OCI-LY1 (cell line): ENCODE data around the gene DPP3.

Source experiments
- H2AFZ ChIP-seq: fragments of 200-600 bp; sonication (generic), shearing (Covaris generic); 2 replicates; pipeline ENCODE4 v1.6.0; 2014; ENCODE audit warnings: antibody characterized with exemption, mild to moderate bottlenecking, low read length
- H3F3A ChIP-seq: fragments of 200-600 bp; sonication (generic), shearing (Covaris generic); 2 replicates; pipeline ENCODE4 v1.6.0; 2014; ENCODE audit warnings: mild to moderate bottlenecking, antibody characterized with exemption, low read length, moderate library complexity; ENCODE audit not compliant: insufficient read depth
- H3K27ac ChIP-seq: fragments of 200-600 bp; sonication (generic); 2 replicates; pipeline ENCODE4 v1.5.1; 2014; ENCODE audit warnings: low read length, mixed run types, mild to moderate bottlenecking, low read depth; ENCODE audit not compliant: poor library complexity, severe bottlenecking
- H3K27me3 ChIP-seq: fragments of 200-600 bp; sonication (generic); 2 replicates; pipeline ENCODE4 v1.6.0; 2014; ENCODE audit warnings: antibody characterized with exemption, mild to moderate bottlenecking, low read length, moderate library complexity; ENCODE audit not compliant: insufficient read depth
- H3K36me3 ChIP-seq: fragments of 200-600 bp; sonication (generic); 2 replicates; pipeline ENCODE4 v1.6.1; 2014; ENCODE audit warnings: mild to moderate bottlenecking, antibody characterized with exemption, low read length, moderate library complexity, mixed read lengths; ENCODE audit not compliant: insufficient read depth
- H3K4me1 ChIP-seq: fragments of 200-600 bp; sonication (generic); 2 replicates; pipeline ENCODE4 v1.5.1; 2014; ENCODE audit warnings: mild to moderate bottlenecking, low read length, moderate library complexity; ENCODE audit not compliant: insufficient read depth, severe bottlenecking
- H3K4me2 ChIP-seq: fragments of 200-600 bp; sonication (generic), shearing (Covaris generic); 2 replicates; pipeline ENCODE4 v1.6.1; 2014; ENCODE audit warnings: low read length
- H3K4me3 ChIP-seq: fragments of 200-600 bp; sonication (generic); 2 replicates; pipeline ENCODE4 v1.5.1; 2014; ENCODE audit warnings: low read length, low read depth, mild to moderate bottlenecking, mixed read lengths; ENCODE audit not compliant: poor library complexity, severe bottlenecking
- H3K79me2 ChIP-seq: fragments of 200-600 bp; shearing (Covaris generic); 2 replicates; pipeline ENCODE4 v1.6.1; 2016; ENCODE audit warnings: mixed run types, low read length, mixed read lengths; ENCODE audit not compliant: insufficient read depth
- H3K9ac ChIP-seq: fragments of 200-600 bp; sonication (generic), shearing (Covaris generic); 2 replicates; pipeline ENCODE4 v1.6.1; 2014; ENCODE audit warnings: mild to moderate bottlenecking, low read length, mixed read lengths
- H3K9me2 ChIP-seq: fragments of 200-600 bp; sonication (generic), shearing (Covaris generic); 2 replicates; pipeline ENCODE4 v1.6.1; 2014; ENCODE audit warnings: low read depth, mild to moderate bottlenecking, low read length, mixed read lengths
- H3K9me3 ChIP-seq: fragments of 200-600 bp; shearing (Covaris generic); 2 replicates; pipeline ENCODE4 v1.6.1; 2014; ENCODE audit warnings: low read length, mixed read lengths
- H4K20me1 ChIP-seq: fragments of 200-600 bp; sonication (generic), shearing (Covaris generic); 2 replicates; pipeline ENCODE4 v1.6.0; 2016; ENCODE audit warnings: mild to moderate bottlenecking, low read length; ENCODE audit not compliant: insufficient read depth
- CTCF ChIP-seq: fragments of 200-600 bp; sonication (generic), shearing (Covaris generic); IDR thresholded peaks from 2 replicates; pipeline ENCODE4 v1.5.1; 2017; ENCODE audit warnings: mild to moderate bottlenecking, antibody characterized with exemption, low read length, moderate library complexity, mixed read lengths
- EZH2 ChIP-seq: fragments of 200-600 bp; sonication (generic), shearing (Covaris generic); IDR thresholded peaks from 2 replicates; pipeline ENCODE4 v1.8.0; 2017; ENCODE audit warnings: borderline replicate concordance, mixed run types, mild to moderate bottlenecking, antibody characterized with exemption, low read length, moderate library complexity, mixed read lengths

Gene DPP3

GRCh38 chr11:66478729-66479393 is 1.4 kb upstream of the DPP3 start:
- H3K9me2 ChIP-seq = no peaks in the 10 kb centered on the region
- peaks cover 12% of the 10 kb centered on the region; the same call in 1 of the 2 replicates for H3K36me3 ChIP-seq
- H3K4me2 ChIP-seq = peak overlapping the region; percentile 87
- H3K27ac ChIP-seq = peak overlapping the region; percentile 69
- peak overlapping the region; percentile 97 for H3K9ac ChIP-seq
- peak overlapping the region; percentile 91 for H3K4me3 ChIP-seq
- no peaks in the 10 kb centered on the region for H3F3A ChIP-seq
- TF ChIP-seq CTCF = peak; percentile 98
- no peak for TF ChIP-seq EZH2
- H3K79me2 ChIP-seq = no peaks in the 10 kb centered on the region
- H3K4me1 ChIP-seq = peaks cover 25% of the 10 kb centered on the region
- no peaks in the 10 kb centered on the region for H3K9me3 ChIP-seq
- no peaks in the 10 kb centered on the region for H3K27me3 ChIP-seq
- H4K20me1 ChIP-seq = no peaks in the 10 kb centered on the region
- no peak overlapping the region for H2AFZ ChIP-seq

- H4K20me1 ChIP-seq = no peaks in the 10 kb centered on the region
- H3K27ac ChIP-seq = peak overlapping the region; percentile 69
- no peaks in the 10 kb centered on the region for H3K9me2 ChIP-seq
- H3K4me2 ChIP-seq = peak overlapping the region; percentile 87
- peak overlapping the region; percentile 97 for H3K9ac ChIP-seq
- no peak overlapping the region for H2AFZ ChIP-seq
- H3K36me3 ChIP-seq = peaks cover 12% of the 10 kb centered on the region; the same call in 1 of the 2 replicates
- peak overlapping the region; percentile 91 for H3K4me3 ChIP-seq
- no peaks in the 10 kb centered on the region for H3K79me2 ChIP-seq
- H3K4me1 ChIP-seq = peaks cover 25% of the 10 kb centered on the region
- no peaks in the 10 kb centered on the region for H3K27me3 ChIP-seq
- no peaks in the 10 kb centered on the region for H3F3A ChIP-seq
- no peak for TF ChIP-seq CTCF
- no peak for TF ChIP-seq EZH2
- no peaks in the 10 kb centered on the region for H3K9me3 ChIP-seq
Observed at GRCh38 chr11:66479394-66480116, 679 bp upstream of the DPP3 start.

- Histone ChIP-seq H3K27me3 (no peaks in the 10 kb centered on the region), H3K4me3 (no peak overlapping the region), H4K20me1 (no peaks in the 10 kb centered on the region), H3K27ac (no peak overlapping the region), H3K36me3 (peaks cover 44% of the 10 kb centered on the region; the same call in 1 of the 2 replicates), H3K9me3 (no peaks in the 10 kb centered on the region), H3K9ac (no peak overlapping the region), H3K9me2 (no peaks in the 10 kb centered on the region), H3K4me2 (no peak overlapping the region), H2AFZ (no peak overlapping the region), H3F3A (no peaks in the 10 kb centered on the region), H3K4me1 (peaks cover 19% of the 10 kb centered on the region), H3K79me2 (no peaks in the 10 kb centered on the region)
- TF ChIP-seq CTCF = no peak
- no peak for TF ChIP-seq EZH2
Observed at GRCh38 chr11:66484806-66485380, 4.7 kb downstream of the DPP3 start.
